Mesenteric fat pad (tissue), 1 donor: ENCODE results near the gene MYO18A. TPM values are rescaled to one million over a fixed set of nuclear protein-coding genes. Genes with fewer than 3 reads are reported as not detected.

Source experiments
- DNase-seq: peaks from one replicate; pipeline ENCODE4 v3.0.0-alpha.2; 2020; ENCODE audit warnings: low spot score
- total RNA-seq: library from RNA; stranded (reverse); fragmentation: NEBNext Ultra II Directional; extraction: Animal tissue kit (Norgen Biotek cat#: 25700); gene quantifications from one replicate; pipeline ENCODE4 v1.2.1, GENCODE V29; 2021
- donor health status: DM: yes; HTN: yes; CAD: no.

The MYO18A gene
- total RNA-seq, 1 donor from 2014 or later, result 48.6 TPM

DNA sequence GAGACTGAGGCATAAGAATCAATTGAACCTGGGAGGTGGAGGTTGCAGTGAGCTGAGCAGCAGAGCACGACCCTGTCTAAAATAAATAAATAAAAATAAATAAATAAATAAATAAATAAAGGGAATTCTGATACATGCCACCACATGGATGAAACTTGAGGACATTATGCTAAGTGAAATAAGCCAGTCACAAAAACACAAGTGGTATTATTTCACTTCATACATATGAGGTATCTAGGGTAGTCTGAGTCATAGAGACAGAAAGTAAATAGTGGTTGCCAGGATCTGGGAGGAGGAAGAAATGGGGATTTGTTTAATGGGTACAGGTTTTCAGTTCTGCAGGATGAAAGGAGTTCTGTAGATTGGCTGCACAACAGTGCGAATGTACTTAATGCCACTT is 120.9 kb downstream of the MYO18A start:
- DNase-seq, result no peak

DNA sequence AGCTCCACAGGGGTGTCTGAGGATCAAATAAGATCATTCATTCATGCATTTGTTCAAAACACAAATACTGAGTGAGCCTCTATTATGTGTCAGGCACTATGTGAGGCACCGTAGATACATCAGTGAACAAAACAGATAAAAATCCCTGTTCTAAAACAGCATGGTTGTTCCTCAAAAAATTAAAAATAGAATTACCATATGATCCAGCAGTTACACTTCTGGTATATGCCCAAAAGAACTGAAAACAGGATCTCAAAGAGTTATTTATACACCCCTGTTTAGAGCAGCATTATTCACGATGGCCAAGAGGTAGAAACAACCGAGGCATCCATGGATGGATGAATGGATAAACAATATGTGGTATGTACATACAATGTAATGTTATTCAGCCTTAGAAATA is 121.8 kb downstream of the MYO18A start:
- DNase-seq, result no peak

DNA sequence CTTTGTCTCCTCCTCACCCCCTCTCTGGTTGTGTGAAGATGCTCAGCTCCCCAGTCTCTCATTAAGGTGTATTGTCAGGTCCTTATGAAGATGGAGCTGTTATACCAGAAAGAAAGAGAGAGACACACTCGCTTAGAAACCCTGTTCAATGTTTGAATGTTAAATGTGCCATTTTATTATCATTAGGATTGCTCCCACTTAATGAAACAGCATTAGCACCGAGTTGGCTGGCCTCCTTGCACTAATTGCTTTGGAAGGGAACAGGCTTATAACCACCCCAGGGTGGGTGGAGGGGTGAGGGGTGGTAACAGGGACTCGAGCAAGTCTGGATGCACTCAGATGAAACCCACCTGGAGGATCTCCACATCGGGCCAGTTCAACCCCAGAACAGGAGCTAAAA is 122.8 kb downstream of the MYO18A start:
- DNase-seq, result no peak

DNA sequence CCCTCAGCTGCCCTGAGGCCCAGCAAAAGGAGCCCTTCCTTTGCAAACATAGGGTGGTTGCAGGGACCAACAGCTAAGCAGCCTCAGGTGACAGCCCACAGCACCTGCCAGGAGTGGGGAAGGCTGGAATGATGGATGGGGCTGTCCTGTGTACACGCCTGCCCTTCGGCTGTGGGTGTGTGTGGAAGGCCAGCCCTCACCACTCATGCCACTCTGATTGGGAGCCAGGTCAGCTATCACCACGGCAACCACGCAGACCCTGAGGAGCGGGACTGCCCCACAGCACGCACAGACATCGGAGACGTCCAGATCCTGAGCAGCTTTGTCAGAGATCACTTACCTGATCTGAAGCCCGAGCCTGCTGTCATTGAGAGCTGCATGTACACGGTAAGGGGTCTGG is 125.4 kb downstream of the MYO18A start:
- no peak for DNase-seq

DNA sequence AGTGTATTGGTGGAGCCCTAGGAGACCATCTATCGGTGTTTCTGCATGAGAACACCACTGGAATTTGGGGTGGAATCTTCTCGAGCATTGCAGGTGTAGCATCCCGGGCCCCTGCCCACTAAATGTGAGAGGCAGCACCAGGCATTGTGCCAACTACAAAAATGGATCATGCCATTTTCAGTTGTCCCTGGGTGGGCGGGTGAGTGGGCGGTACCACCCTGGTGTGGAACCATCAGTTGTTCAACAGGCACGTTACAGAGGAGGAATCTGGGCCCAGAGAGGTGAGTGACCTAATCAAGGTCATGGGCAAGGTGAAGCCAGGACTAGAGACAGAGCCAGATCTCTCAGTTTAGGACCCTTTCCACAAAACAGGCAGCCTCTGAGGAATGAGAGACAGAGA is 128.5 kb downstream of the MYO18A start:
- DNase-seq, result no peak

DNA sequence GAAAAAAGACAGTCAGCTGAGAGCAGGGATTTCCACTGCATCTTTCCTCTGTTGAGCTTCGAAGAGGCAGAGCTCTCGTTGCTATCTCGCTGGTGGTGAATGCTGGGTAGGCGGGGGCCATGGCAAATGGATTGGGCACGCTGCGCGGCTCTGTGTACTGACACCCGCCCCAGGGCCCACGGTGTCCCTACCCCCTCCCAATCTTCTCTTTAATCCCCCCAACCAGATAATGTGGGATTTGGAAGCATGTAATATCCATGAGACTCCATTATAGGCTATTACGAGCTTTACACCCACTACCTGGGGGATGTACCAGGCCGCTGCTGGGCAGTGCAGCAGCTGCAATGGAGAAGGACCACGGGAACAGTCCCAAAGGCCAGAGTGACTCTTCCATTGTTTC is 129.0 kb downstream of the MYO18A start:
- no peak for DNase-seq

DNA sequence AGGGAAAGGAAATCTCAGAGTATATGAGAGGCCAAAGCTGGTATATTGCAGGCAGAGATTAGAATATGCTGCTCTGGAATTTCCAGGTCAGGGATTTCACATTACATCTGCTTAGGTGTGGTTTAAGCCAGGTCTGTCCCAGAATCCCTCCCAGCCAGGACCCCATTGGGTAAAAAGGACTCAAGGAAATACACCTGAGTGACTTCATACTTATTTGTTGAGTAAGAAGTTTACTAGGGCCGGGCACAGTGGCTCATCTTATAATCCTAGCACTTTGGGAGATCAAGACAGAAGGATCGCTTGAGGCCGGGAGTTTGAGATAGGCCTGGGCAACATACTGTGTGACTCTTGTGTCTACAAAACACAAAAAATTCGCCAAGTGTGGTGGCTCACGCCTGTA is 130.0 kb downstream of the MYO18A start:
- no peak for DNase-seq

DNA sequence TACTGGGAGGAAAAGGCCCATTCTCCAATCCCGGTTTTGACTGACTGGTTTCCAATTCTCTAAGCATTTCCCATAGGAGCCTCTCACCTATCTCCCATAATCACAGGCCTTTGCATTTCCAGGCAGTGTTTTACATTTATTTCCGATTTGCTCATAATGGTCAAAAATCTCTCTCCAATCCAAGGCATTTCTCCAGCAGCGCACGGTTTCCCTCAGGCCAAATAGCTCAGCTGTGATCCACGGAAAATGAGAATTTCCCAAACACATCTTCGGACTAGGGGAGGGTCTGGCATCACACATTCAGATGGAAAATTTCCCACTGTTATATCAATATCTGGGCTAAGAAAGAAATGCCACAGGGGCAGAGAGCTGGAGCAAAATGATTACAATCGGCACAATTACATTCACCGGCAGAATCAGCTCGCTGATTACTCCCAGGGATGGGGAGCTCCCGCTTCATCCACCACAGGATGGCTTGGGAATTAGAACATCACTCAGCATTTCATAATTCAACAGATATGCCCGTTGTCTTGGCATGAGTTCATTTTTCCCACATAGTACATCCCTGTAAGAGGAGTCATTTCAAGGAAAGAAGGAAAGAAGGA is 130.6 kb downstream of the MYO18A start:
- DNase-seq, result no peak

DNA sequence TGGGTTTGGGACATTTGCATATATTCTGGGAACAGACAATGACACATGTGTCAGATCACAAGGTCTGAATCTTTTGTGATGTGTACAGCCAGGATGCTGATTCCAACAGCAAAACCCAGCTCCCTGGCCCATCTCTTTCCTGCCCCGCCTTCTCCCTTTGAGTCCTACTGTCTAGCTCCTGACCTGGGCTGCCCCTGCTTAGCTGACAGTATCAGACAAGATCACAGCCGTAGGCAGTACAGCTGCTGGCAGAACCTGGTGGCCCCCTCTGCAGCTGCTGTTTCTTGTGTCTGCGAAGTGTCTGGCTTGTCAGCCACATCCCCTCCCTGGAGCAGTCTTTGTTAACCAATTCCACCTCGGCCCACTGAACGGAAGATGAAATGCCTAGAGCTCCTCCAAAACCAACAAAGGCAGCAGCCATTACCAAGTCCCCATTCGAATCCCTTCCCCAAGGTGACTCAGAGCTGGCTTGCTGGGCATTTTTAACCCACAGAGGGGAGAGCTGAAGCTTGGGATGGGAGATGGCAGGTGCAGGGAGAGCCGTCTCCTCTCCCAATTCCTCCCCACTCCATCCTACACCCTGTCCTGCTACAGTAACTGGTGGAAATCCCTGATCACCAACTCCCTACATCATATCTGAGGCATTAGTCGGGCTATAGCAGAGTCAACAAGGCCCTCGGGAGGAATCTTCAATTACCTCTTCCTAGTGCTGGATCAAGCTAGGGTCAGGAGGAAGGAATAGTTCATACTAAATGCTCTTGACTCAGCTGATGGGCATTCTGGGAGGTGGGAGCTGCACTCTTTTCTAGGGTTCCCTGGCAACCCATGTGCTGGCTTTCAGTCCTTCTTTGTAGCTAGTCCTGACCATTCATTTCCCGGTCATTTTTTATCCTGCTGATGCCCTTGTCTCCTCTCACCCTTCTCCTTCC is 131.5 kb downstream of the MYO18A start:
- no peak for DNase-seq

DNA sequence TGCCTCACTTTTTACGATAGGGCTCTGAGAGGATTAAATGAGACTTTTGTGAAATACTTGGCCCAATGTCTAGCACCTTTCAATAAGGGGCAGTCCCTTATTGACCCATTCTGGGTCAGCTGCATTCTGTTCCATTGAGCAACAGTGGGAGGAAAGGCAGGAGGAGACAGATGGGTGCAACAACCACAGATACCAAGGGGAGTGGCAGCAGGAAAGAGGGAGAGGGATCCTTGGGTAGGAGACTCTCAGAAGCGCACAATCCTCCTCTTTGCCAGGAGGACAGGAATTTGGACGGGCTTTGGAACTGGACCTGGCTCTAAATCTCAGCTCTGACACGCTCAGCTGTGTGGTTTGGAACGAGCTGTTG is 133.7 kb downstream of the MYO18A start:
- no peak for DNase-seq

DNA sequence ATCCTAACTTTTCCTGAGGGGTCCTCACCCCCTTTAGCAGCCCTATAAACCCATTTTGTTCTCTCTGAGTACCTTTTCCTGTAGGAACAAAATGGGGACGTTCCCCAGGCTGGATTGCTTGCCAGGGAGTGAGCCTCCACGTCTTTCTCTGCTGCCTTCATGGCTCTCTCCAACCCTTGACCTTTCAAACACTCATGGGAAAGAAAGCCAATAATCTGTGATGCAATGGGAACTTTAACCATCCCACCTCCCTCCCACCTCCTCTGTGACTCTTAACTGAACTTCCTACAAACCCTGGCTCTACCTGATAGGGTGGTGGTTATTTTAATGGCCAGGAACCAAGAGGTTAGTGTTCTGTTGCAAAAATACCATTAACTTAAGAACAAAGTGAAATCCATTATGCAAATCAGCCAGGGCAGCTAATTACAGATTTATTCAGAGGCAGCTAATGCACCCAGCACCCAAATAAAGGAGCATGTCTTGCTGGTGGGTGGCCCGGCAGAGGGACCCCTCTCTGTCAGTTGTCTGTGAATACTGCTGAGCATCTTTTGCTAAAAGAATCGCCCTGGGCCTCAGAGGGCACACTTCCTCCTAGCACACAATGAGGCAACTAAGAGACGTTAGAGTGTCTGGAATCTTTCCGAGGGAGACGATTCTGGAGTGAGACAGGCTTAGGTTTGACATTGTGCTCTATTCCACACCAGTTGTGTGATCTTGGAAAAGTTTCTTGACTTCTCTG is 134.3 kb downstream of the MYO18A start:
- no peak for DNase-seq

DNA sequence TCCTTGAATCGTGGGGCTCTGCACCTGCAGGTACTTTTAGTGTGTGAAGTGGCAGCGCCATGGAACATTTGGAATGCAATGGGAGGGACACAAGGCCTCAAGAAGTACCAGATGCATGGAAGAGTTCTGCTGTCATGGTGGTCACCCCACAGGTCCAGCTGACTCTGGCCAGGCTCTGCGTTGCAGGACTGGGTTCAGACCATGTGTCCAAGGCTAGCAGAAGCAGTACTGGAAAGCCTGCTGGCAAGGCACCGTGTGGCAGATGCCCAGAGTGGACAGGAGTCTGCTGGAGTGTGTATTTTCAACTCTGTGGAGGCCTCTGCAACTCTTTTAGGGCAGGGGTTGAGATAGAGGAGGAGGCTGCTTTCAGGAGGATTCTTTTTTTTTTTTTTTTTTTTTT is 135.2 kb downstream of the MYO18A start:
- no peak for DNase-seq

DNA sequence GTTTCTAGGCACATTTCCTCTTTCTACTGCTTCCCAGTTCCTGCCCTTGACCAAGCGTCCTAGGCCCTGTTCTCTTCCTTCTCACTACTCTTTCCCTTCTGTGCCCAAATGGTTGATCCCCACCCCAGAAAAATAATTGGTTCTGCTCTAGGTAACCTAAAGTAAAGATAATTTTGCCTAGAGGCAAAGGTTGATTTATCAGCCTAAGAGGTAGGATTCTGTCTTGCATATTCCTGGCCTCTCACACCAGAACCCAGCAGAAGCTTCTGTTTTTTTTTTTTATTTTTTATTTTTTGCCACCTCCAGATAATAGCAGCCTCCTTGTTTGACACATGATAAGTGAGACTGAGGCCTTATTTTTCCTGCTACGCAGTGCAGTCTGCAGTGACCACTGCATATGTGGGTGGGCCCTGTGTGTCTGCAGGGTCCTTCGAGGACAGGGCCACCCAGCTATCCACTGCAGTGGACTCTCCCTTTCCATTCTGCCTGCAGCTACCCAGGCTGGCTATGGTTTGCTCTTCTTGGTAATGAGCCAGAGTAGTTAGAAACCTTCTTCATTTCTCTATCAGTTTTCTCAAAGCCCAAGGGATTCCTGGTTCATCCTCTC is 136.6 kb downstream of the MYO18A start:
- no peak for DNase-seq

DNA sequence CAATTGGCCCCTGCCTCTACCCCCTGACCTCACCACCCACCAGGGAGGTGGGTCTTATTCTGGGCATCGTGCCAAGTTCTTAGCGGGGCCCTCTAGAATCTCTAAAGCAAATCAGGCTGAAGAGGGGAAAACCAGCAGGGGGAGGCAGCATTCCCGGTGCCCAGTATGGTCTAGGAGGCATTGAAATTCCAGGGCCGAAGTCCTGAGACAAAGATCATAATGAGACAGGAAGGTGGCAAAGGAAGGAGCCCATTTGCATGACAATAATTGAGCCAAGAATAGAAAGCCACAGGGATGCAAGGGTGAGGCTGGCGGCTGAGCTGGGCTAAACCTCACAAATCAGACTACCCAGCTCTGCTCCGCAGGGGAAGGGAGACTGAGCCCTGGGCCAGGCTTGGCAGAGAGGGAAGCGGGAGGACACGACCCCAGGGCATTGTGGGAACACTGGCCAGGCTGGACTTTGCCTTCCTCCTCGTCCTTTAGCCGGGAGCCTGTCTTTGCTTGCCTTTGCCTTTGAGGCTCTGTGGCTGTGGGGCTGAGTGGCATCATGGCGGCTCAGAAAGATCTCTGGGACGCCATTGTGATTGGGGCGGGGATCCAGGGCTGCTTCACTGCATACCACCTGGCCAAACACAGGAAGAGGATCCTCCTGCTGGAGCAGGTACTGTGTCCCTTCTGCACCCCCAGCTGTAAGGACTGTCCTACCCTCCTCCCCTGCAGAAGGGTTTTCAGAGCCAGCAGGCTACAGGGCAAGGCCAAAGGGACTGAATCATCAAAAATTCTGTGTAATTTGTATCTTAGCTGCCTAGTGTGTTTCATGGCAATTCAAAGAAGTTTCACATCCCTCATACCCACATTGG is 137.3 kb downstream of the MYO18A start, which contains the start of gene PIPOX:
Gene PIPOX, plus strand, starts transcription at position 463 of the 860 bp plus-strand sequence. Its CDS starts 85 bp downstream, at position 548.
- DNase-seq, result no peak

DNA sequence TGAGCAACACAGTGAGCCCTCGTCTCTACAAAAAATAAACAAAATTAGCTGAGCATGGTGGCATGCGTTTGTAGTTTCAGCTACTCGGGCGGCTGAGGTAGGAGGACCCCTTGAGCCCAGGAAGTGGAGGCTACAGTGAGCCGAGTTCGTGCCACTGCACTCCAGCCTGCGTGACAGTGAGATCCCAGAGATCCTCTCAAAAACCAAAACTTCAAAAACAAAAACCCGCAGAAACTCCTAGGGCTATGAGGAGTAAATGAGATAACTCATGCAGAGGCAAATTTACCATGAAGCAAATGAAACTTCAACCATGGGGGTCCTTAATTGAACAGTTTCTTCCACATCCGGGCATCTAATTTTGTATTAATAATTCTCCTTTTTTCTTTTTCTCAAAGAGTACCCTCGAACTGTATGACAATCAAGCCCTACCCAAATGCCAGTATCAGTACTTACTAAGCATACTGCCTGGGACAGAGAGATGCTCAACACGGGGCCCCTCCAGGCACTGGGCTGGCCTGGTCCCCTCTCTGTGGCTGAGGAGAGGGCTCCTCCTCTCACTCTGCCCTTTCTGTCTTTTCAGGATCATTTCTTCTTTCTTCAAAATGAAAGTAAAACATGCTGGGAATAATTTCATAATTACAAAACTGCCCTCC is 138.0 kb downstream of the MYO18A start:
- no peak for DNase-seq

DNA sequence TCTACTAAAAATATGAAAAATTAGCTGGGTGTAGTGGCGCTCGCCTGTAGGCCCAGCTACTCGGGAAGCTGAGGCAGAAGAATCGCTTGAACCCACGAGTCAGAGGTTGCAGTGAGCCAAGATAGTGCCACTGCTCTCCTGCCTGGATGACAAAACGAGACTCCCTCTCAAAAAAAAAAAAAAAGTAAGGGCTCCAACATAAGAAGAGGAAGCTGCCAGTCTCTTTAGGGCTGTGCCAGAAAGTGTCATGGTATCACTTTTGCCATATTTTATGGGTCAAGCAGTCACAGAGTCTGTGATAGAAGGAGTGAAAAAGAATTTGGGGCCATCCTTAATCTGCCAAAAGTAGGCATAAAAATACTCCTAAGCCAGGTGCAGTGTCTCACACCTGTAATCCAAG is 138.6 kb downstream of the MYO18A start:
- no peak for DNase-seq

DNA sequence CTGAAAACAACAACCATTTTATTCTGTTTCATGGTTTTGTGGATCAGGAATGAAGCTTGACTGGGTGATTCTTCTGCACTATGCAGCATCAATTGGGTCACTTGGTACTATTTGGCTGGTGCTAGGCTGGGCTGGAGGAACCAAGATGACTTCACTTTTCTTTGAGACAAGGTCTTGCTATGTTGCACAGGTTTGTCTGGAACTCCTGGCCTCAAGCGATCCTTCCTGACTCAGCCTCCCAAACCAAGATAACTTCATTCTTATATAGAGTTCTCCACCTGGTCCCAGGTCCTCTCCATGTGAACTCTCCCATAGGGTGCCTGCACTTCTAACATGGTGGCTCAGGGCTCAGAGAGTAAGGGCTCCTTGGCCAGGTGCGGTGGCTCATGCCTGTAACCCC is 139.1 kb downstream of the MYO18A start:
- DNase-seq, result no peak

DNA sequence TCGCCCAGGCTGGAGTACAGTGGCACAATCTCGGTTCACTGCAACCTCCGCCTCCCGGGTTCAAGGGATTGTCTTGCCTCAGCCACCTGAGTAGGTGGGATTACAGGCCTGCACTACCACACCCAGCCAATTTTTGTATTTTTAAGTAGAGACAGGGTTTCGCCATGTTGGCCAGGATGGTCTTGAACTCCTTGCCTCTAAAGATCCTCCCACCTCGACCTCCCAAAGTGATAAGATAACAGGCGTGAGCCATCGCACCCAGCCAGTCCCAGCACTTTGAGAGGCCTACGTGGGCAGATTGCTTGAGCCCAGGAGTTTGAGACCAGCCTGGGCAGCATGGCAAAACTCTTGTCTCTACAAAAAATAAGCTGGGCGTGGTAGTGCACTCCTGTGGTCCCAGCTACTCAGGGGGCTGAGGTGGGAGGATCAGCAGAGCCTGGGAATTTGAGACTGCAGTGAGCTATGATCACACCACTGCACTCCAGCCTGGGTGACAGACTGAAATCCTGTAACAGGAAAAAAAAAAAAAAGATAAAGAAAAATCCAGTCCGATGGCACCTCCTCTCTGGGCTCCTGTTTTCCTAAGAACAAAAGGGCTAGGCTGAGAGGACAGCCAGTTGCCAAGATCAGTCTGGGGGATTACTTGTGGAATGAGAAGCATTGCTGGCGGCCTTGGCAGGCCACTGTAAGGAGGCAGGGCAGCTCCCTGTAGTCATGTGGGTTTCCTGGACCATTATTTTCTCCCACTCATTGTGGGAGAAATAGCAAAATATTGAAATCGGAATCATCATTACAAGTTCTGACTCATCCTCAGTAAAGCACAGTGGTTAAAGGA is 140.2 kb downstream of the MYO18A start:
- no peak for DNase-seq

DNA sequence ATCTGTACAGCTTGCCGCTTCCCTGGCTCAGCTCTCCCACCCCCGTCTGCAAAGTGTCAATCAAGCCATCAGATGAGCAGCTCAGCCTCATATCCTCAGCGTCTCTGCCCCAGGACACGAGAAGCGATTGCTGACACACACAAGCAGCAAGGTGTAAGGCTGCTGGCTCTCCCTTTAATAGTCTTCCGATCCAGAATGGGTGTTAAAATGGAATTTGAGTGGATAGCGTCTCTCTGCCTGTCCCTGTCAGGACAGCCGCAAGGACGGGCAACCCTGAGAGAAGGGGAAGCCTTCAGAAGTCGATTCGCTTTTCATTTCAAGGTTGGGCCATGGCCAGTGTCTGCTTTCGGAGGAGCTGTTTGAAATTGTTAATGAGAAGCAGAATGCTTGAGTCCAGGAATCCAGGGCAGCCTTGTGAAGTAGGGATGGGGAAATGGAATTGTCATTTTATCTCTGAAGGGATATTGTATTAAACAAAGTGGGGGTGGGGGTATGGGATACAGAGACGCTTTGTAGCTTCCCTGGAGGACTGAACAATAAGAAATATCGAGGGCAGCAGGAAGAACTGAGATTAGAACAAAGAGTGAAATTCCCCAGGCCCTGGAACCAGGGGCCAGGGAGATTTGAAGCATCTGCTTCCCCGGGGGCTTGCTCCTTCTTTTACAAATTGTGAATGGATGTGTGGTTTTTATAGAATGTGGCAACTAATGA is 142.0 kb downstream of the MYO18A start:
- no peak for DNase-seq
